B cell (primary cell): Measurements from ENCODE around the gene TDRD12.

Experiments
- EZH2 ChIP-seq: IDR thresholded peaks from 2 replicates; pipeline ENCODE4 v1.6.1; 2012; ENCODE audit warnings: borderline replicate concordance, low read depth, mild to moderate bottlenecking, moderate library complexity, low read length; ENCODE audit not compliant: insufficient read depth, poor library complexity, severe bottlenecking
- TF ChIP-seq, protein P1 (sequence below): fragments of 200-600 bp; IDR thresholded peaks from one replicate; pipeline ENCODE4 v1.8.0; 2022; ENCODE audit warnings: antibody characterized with exemption, mild to moderate bottlenecking

DNA sequence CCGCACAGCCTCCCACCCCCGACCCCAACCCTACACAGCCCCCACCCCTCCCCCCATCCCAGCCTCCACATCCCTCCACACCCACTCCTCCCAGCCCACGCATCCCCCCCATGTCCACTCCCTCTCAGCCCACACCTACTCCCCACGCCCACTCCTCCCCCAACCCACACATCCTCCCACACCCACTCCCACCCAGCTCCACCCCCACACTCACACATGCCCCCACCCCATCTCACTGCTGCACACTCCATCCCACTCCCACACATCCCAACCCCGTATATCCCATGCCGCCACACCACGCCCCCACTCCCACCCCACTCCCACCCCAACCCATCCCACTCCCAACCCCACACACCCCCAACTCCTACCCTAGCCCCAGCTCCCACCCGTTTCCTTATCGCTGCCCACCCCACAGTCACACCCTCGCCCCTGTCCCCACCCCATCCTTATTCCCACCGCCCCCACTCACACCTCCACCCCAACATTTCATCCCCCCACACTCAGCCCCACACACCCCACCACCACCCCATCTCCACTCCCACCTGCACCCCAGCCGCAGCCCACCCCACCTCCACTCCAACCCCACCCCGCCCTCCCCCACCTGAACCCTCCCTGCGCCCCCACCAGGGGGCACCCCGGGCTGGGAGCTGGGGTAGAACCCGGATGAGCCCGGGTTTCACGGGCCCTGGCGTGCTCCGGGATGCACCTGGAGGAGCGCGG, 809 bp downstream of the TDRD12 start:
- TF ChIP-seq, protein P1, sequence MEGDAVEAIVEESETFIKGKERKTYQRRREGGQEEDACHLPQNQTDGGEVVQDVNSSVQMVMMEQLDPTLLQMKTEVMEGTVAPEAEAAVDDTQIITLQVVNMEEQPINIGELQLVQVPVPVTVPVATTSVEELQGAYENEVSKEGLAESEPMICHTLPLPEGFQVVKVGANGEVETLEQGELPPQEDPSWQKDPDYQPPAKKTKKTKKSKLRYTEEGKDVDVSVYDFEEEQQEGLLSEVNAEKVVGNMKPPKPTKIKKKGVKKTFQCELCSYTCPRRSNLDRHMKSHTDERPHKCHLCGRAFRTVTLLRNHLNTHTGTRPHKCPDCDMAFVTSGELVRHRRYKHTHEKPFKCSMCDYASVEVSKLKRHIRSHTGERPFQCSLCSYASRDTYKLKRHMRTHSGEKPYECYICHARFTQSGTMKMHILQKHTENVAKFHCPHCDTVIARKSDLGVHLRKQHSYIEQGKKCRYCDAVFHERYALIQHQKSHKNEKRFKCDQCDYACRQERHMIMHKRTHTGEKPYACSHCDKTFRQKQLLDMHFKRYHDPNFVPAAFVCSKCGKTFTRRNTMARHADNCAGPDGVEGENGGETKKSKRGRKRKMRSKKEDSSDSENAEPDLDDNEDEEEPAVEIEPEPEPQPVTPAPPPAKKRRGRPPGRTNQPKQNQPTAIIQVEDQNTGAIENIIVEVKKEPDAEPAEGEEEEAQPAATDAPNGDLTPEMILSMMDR, result no peak
- no peak for TF ChIP-seq EZH2
